ENCODE results near the gene FCRL3.

The FCRL3 gene

GRCh38 chr1:157659576-157660247, 40.9 kb downstream of the FCRL3 start:
- H3K4me3 ChIP-seq (ENCODE audit: low read depth, low read length), result no peak overlapping the region
- no peaks in the 10 kb centered on the region for H3K36me3 ChIP-seq (ENCODE audit: control insufficient read depth, insufficient read depth, low read length)
- H3K79me2 ChIP-seq, result no peaks in the 10 kb centered on the region
- H3K9me3 ChIP-seq (ENCODE audit: control insufficient read depth, low read length), result no peaks in the 10 kb centered on the region
- H3K4me2 ChIP-seq (ENCODE audit: low read length), result no peak overlapping the region
- H3K4me1 ChIP-seq, result no peaks in the 10 kb centered on the region
- no peak overlapping the region for H3K27ac ChIP-seq
- H3K27me3 ChIP-seq (ENCODE audit: control insufficient read depth, insufficient read depth, low read length), result no peaks in the 10 kb centered on the region
- no peak for TF ChIP-seq CTCF (IDR thresholded peaks at IDR 0.05)
- no peak overlapping the region for H2AFZ ChIP-seq
- H3K9ac ChIP-seq, result no peak overlapping the region

- TF ChIP-seq CTCF (IDR thresholded peaks at IDR 0.05), result no peak
These were observed 42.0 kb downstream of the FCRL3 start for GRCh38 chr1:157658571-157658970.

GRCh38 chr1:157653494-157653873, 47.1 kb downstream of the FCRL3 start:
- no peaks in the 10 kb centered on the region for H3K36me3 ChIP-seq (ENCODE audit: control insufficient read depth, insufficient read depth, low read length)
- no peak for TF ChIP-seq CTCF (IDR thresholded peaks at IDR 0.05)

More at GRCh38 chr1:157658571-157658970, 42.0 kb downstream of the FCRL3 start:
- Histone ChIP-seq H3K27me3 (ENCODE audit: control insufficient read depth, insufficient read depth, low read length) (no peaks in the 10 kb centered on the region), H3K4me3 (ENCODE audit: low read depth, low read length) (no peak overlapping the region), H3K9ac (no peak overlapping the region), H3K9me3 (ENCODE audit: control insufficient read depth, low read length) (no peaks in the 10 kb centered on the region), H3K79me2 (no peaks in the 10 kb centered on the region), H2AFZ (no peak overlapping the region), H3K4me2 (ENCODE audit: low read length) (no peak overlapping the region), H3K4me1 (no peaks in the 10 kb centered on the region), H3K27ac (no peak overlapping the region), H3K36me3 (ENCODE audit: control insufficient read depth, insufficient read depth, low read length) (no peaks in the 10 kb centered on the region)

DNA sequence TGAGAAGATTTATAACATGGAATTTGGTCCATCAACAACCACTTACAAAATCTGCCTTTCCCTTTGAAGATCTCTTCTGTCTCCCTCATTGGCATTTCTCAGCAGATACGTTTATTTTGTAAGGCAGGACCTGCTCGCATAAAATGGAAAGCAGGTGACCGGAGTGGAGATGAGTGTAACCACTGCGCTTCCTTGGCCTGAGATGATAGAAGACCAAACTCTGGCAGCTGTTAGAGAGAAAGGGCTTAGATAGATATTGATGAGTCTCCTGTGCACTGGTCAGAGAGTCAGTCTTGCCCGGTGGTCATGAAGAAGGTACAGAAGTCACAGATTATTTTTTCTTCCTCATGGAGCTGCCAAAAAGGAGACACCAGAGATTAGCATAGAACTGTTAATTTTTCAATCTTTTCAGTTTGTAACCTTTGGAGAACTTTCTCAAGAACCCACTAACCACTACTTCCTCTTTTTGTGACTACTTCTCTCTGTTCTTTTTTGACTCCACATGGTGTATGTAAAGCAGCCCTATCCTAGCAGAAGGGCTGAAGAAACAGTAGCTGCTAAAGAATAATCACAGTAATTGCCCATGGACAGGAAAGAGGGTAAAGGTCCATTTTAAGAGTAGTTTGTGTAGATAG, 47.6 kb downstream of the FCRL3 start:
- Histone ChIP-seq H3K4me3 (ENCODE audit: low read depth, low read length) (no peak overlapping the region), H3K79me2 (no peaks in the 10 kb centered on the region), H3K27me3 (ENCODE audit: control insufficient read depth, insufficient read depth, low read length) (no peaks in the 10 kb centered on the region), H2AFZ (no peak overlapping the region), H3K4me2 (ENCODE audit: low read length) (no peak overlapping the region), H3K9ac (no peak overlapping the region), H3K36me3 (ENCODE audit: control insufficient read depth, insufficient read depth, low read length) (no peaks in the 10 kb centered on the region), H3K27ac (no peak overlapping the region), H3K4me1 (no peaks in the 10 kb centered on the region), H3K9me3 (ENCODE audit: control insufficient read depth, low read length) (no peaks in the 10 kb centered on the region)
- TF ChIP-seq CTCF (IDR thresholded peaks at IDR 0.05), result no peak

More at GRCh38 chr1:157653494-157653873, 47.1 kb downstream of the FCRL3 start:
- no peaks in the 10 kb centered on the region for H3K79me2 ChIP-seq
- H3K9me3 ChIP-seq (ENCODE audit: control insufficient read depth, low read length), result no peaks in the 10 kb centered on the region
- H3K27ac ChIP-seq, result no peak overlapping the region
- no peak overlapping the region for H3K9ac ChIP-seq
- H3K4me3 ChIP-seq (ENCODE audit: low read depth, low read length), result no peak overlapping the region
- H3K4me1 ChIP-seq, result no peaks in the 10 kb centered on the region
- no peaks in the 10 kb centered on the region for H3K27me3 ChIP-seq (ENCODE audit: control insufficient read depth, insufficient read depth, low read length)
- no peak overlapping the region for H2AFZ ChIP-seq
- no peak overlapping the region for H3K4me2 ChIP-seq (ENCODE audit: low read length)

GRCh38 chr1:157648317-157648716, 52.3 kb downstream of the FCRL3 start:
- Histone ChIP-seq H2AFZ (no peak overlapping the region), H3K9ac (no peak overlapping the region), H3K4me3 (ENCODE audit: low read depth, low read length) (no peak overlapping the region), H3K79me2 (no peaks in the 10 kb centered on the region), H3K4me1 (no peaks in the 10 kb centered on the region), H3K27me3 (ENCODE audit: control insufficient read depth, insufficient read depth, low read length) (no peaks in the 10 kb centered on the region), H3K36me3 (ENCODE audit: control insufficient read depth, insufficient read depth, low read length) (no peaks in the 10 kb centered on the region), H3K27ac (no peak overlapping the region), H3K4me2 (ENCODE audit: low read length) (no peak overlapping the region), H3K9me3 (ENCODE audit: control insufficient read depth, low read length) (no peaks in the 10 kb centered on the region)
- TF ChIP-seq CTCF (IDR thresholded peaks at IDR 0.05), result no peak

All from parathyroid adenoma (tissue), 2 donors.